ENCODE data around the gene NT5C1A. TPM values are rescaled to one million over a fixed set of nuclear protein-coding genes. Genes with fewer than 3 reads are reported as not detected.
A peak's percentile ranks its signal among the peaks of the same experiment; 100 is the strongest.

NT5C1A gene
- total RNA-seq, 1 donor from 2014 or later, result not detected

- no peak for DNase-seq (ENCODE audit: low spot score in 2 of 2)
- Histone ChIP-seq H3K4me1 (no peaks in the 10 kb centered on the region), H3K27ac (no peak overlapping the region), H3K4me3 (no peak overlapping the region), H3K9me3 (no peaks in the 10 kb centered on the region), H3K36me3 (no peaks in the 10 kb centered on the region), H3K27me3 (no peaks in the 10 kb centered on the region)
- TF ChIP-seq CTCF (IDR thresholded peaks at IDR 0.05), result no peak
- intact Hi-C loops (cut with DNase I), result loop anchor here (5.0 kb wide), 1 partner anchor 58 kb away; no protein-coding TSS in a partner anchor
Measured at GRCh38 chr1:39659110-39659509, 12.8 kb downstream of the NT5C1A start.

GRCh38 chr1:39657923-39658485 is 13.9 kb downstream of the NT5C1A start:
- DNase-seq (ENCODE audit: low spot score in 2 of 2), result peak in 1 of 2 donors; percentile 79
- TF ChIP-seq CTCF (IDR thresholded peaks at IDR 0.05), result peak; percentile 55 to 77 (median 75)
- Histone ChIP-seq H3K27ac (no peak overlapping the region), H3K27me3 (no peaks in the 10 kb centered on the region), H3K36me3 (no peaks in the 10 kb centered on the region), H3K4me1 (no peaks in the 10 kb centered on the region), H3K9me3 (no peaks in the 10 kb centered on the region), H3K4me3 (no peak overlapping the region)
- intact Hi-C loops (cut with DNase I), result loop anchor here (5.0 kb wide), 1 partner anchor 59 kb away; no protein-coding TSS in a partner anchor

DNA sequence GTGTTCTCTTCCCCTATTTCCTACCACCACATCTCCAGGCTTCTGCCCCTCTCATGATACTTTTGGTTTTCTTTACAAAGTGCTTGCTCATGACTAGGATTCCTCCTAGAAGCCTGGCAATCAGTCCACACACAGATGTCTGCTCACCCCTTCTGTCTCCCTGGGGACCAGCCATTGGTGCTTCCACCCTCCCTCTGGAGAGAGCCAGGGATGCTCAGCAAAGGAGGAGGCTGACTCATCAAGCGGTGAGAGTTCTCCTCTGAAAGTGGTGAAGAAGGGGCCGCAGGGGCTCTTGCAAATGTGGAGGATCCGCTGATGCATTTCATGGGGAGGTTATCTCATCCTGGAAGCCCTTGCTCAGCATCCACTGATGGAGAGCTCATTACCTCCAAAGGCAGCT is 14.5 kb downstream of the NT5C1A start:
- Histone ChIP-seq H3K4me3 (no peak overlapping the region), H3K4me1 (peaks cover 0 to under 1% of the 10 kb centered on the region in 2 donors), H3K9me3 (no peaks in the 10 kb centered on the region), H3K36me3 (no peaks in the 10 kb centered on the region), H3K27me3 (no peaks in the 10 kb centered on the region), H3K27ac (no peak overlapping the region)
- TF ChIP-seq CTCF (IDR thresholded peaks at IDR 0.05), result no peak
- DNase-seq (ENCODE audit: low spot score in 2 of 2), result no peak
- intact Hi-C loops (cut with DNase I), result loop anchor here (5.0 kb wide), 1 partner anchor 60 kb away; no protein-coding TSS in a partner anchor

GRCh38 chr1:39656391-39656790 is 15.5 kb downstream of the NT5C1A start:
- intact Hi-C loops (cut with DNase I), result loop anchor here (5.0 kb wide), 1 partner anchor 61 kb away; no protein-coding TSS in a partner anchor
- Histone ChIP-seq H3K36me3 (no peaks in the 10 kb centered on the region), H3K4me1 (peaks cover 0 to 5% of the 10 kb centered on the region in 2 donors), H3K4me3 (no peak overlapping the region), H3K27me3 (no peaks in the 10 kb centered on the region), H3K9me3 (no peaks in the 10 kb centered on the region), H3K27ac (no peak overlapping the region)
- DNase-seq (ENCODE audit: low spot score in 2 of 2), result no peak
- no peak for TF ChIP-seq CTCF (IDR thresholded peaks at IDR 0.05)

GRCh38 chr1:39655578-39656268 is 16.2 kb downstream of the NT5C1A start:
- TF ChIP-seq CTCF (IDR thresholded peaks at IDR 0.05), result no peak
- Histone ChIP-seq H3K4me1 (peaks cover 0 to 5% of the 10 kb centered on the region in 2 donors), H3K4me3 (no peak overlapping the region), H3K9me3 (no peaks in the 10 kb centered on the region), H3K27ac (no peak overlapping the region), H3K27me3 (no peaks in the 10 kb centered on the region), H3K36me3 (no peaks in the 10 kb centered on the region)
- DNase-seq (ENCODE audit: low spot score in 2 of 2), result no peak
- intact Hi-C loops (cut with DNase I), result loop anchor here (5.0 kb wide), 1 partner anchor 62 kb away; no protein-coding TSS in a partner anchor

All from ascending aorta (tissue), 2 donors.